Psoas muscle (tissue), 8 donors: ENCODE measurements around the gene SETD1A. TPM values are rescaled to one million over a fixed set of nuclear protein-coding genes. Genes with fewer than 3 reads are reported as not detected.

Experiments used
- ATAC-seq, 4 donors: fragments of 200-7000 bp; cut with Tn5 transposase; one replicate each; pipeline ENCODE4 v1.9.1; 2020; ENCODE audit warnings: moderate library complexity in 3 of 4, mild to moderate bottlenecking in 2 of 4
- DNase-seq, 2 donors: peaks; one replicate each; pipeline ENCODE4 v3.0.0-alpha.2; 2020
- H3K27ac ChIP-seq: fragments of 200-600 bp; one replicate; pipeline ENCODE4 v1.8.0; 2022
- H3K27me3 ChIP-seq, 3 donors: fragments of 200-600 bp in 1 of 3; one replicate each; pipeline versions ENCODE4 v1.6.1 to v1.8.0; 2013 to 2022; ENCODE audit warnings: low read length in 2 of 3, mild to moderate bottlenecking in 2 of 3, moderate library complexity in 1 of 3; ENCODE audit not compliant: insufficient read depth in 3 of 3
- H3K36me3 ChIP-seq, 2 donors: fragments of 200-600 bp in 1 of 2; one replicate each; pipeline versions ENCODE4 v1.6.1 to v1.8.0; 2013 to 2022; ENCODE audit warnings: low read depth in 1 of 2, mild to moderate bottlenecking in 1 of 2, moderate library complexity in 1 of 2; ENCODE audit not compliant: insufficient read depth in 1 of 2
- H3K4me1 ChIP-seq: fragments of 200-600 bp; one replicate; pipeline ENCODE4 v1.8.0; 2022
- H3K4me3 ChIP-seq: fragments of 200-600 bp; one replicate; pipeline ENCODE4 v1.8.0; 2022; ENCODE audit warnings: mild to moderate bottlenecking
- H3K9me3 ChIP-seq: fragments of 200-600 bp; one replicate; pipeline ENCODE4 v1.8.0; 2022
- CTCF ChIP-seq: fragments of 200-600 bp; IDR thresholded peaks from one replicate; pipeline ENCODE4 v1.8.0; 2022; ENCODE audit warnings: antibody characterized with exemption
- WGBS, 3 donors: extraction: QIAGEN DNeasy Blood & Tissue Kit; methylation state at CpG; one replicate each; pipeline versions ENCODE4 v1.1.6 to v1.1.7; 2013; 5-methylcytosine and 5-hydroxymethylcytosine counted together
- intact Hi-C, 2 donors: fragments of 100-400 bp; cut with DNase I; formaldehyde crosslinking; loops; one replicate each; pipeline versions ENCODE4 v1.11.0 to v1.14.2; 2022
- polyA plus RNA-seq, 3 donors: library from polyadenylated mRNA; stranded (reverse); fragments of 200-250 nt; gene quantifications; one replicate each; pipeline ENCODE4 v1.2.3, GENCODE V29; 2013
- total RNA-seq, 4 donors: library from RNA; stranded (reverse); fragmentation: NEBNext Ultra II Directional in 2 of 4; extraction: Animal tissue kit (Norgen Biotek cat#: 25700) in 2 of 4; gene quantifications; one replicate each; pipeline versions ENCODE4 v1.2.1 to v1.2.4, GENCODE V29; 2021 to 2023
- donor health status: healthy with polysubstance abuse.
- donor health status: DM: no; HTN: no; CAD: no; lungs with moderate emphysema.
- donor health status: Bipolar disorder and iron deficiency.
- donor health status: healthy.
- donor health status: DM: yes; HTN: yes; CAD: no.
- donor health status: DM: no; HTN: no; CAD: no.
- donor health status: DM: no; HTN: no; CAD: no.
- donor health status: DM: yes; HTN: yes; CAD: no.

Gene SETD1A
- total and polyA plus RNA-seq, 7 donors: 7.9 to 19.0 (median 14.9) TPM

GRCh38 chr16:30977502-30977901 lies 19.9 kb downstream of the SETD1A start:
- H3K4me1 ChIP-seq: no peaks in the 10 kb centered on the region
- peaks cover 2 to 100% of the 10 kb centered on the region in 2 donors for H3K36me3 ChIP-seq
- no peaks in the 10 kb centered on the region for H3K9me3 ChIP-seq
- intact Hi-C loops: no loop called here
- DNase-seq (no peak), ATAC-seq (peak in 1 of 4 donors; percentile 8)
- no peaks in the 10 kb centered on the region for H3K27me3 ChIP-seq
- peak; percentile 5 for TF ChIP-seq CTCF
- no peak overlapping the region for H3K27ac ChIP-seq
- WGBS, 3 donors: 80 to 83% (median 82%) methylated on average over 14 to 17 of the region's 17 CpGs
- H3K4me3 ChIP-seq: no peak overlapping the region

GRCh38 chr16:30979170-30980022 lies 21.8 kb downstream of the SETD1A start:
- Histone ChIP-seq H3K36me3 (peaks cover 0 to 100% of the 10 kb centered on the region in 2 donors), H3K27me3 (no peaks in the 10 kb centered on the region), H3K4me1 (no peaks in the 10 kb centered on the region), H3K9me3 (no peaks in the 10 kb centered on the region), H3K4me3 (no peak overlapping the region), H3K27ac (no peak overlapping the region)
- WGBS, 3 donors: 89 to 91% (median 91%) methylated on average over 52 to 62 of the region's 62 CpGs
- no peak for ATAC-seq
- no peak for DNase-seq
- TF ChIP-seq CTCF: no peak
- intact Hi-C loops: loop anchor here (5.0 to 10.0 kb wide), 3 partner anchors 115 to 888 kb away; partner anchors contain the start of gene VKORC1 (in 1 of the 2)

GRCh38 chr16:30980023-30980371 lies 22.4 kb downstream of the SETD1A start:
- intact Hi-C loops: loop anchor here (5.0 to 10.0 kb wide), 3 partner anchors 115 to 887 kb away; partner anchors contain the start of gene VKORC1 (in 1 of the 2)
- Histone ChIP-seq H3K27ac (no peak overlapping the region), H3K27me3 (no peaks in the 10 kb centered on the region), H3K9me3 (no peaks in the 10 kb centered on the region), H3K4me3 (no peak overlapping the region), H3K36me3 (peaks cover 0 to 96% of the 10 kb centered on the region in 2 donors), H3K4me1 (peaks cover under 1% of the 10 kb centered on the region)
- DNase-seq (no peak), ATAC-seq (no peak)
- 87 to 93% (median 93%) methylated on average over 15 of the region's 15 CpGs for WGBS, 3 donors
- TF ChIP-seq CTCF: no peak

- peaks cover 0 to 92% of the 10 kb centered on the region in 2 donors for H3K36me3 ChIP-seq
- ATAC-seq (no peak), DNase-seq (no peak)
- intact Hi-C loops: loop anchor here (5.0 to 10.0 kb wide), 3 partner anchors 114 to 887 kb away; partner anchors contain the start of gene VKORC1 (in 1 of the 2)
- H3K4me1 ChIP-seq: peaks cover 4% of the 10 kb centered on the region
- H3K9me3 ChIP-seq: no peaks in the 10 kb centered on the region
- TF ChIP-seq CTCF: no peak
- H3K4me3 ChIP-seq: no peak overlapping the region
- no peak overlapping the region for H3K27ac ChIP-seq
- H3K27me3 ChIP-seq: no peaks in the 10 kb centered on the region
- 82 to 93% (median 92%) methylated on average over 21 to 29 of the region's 29 CpGs for WGBS, 3 donors
These were observed 22.9 kb downstream of the SETD1A start for GRCh38 chr16:30980434-30980833.
